PC-9 (cell line): ENCODE results near the gene CYS1. TPM values are rescaled to one million over a fixed set of nuclear protein-coding genes. Genes with fewer than 3 reads are reported as not detected.

Experiments used
- BruUV-seq: library from RNA; stranded (reverse); fragments of 400-500 nt; replicated peaks from 2 replicates; lab custom pipeline; 2021; lab: Mats Ljungman, UMichigan
- CTCF ChIA-PET: fragments of 300-600 bp; sonication (Branson Sonifier 250); formaldehyde crosslinking; loops from one replicate; lab custom pipeline; 2022; ENCODE audit warnings: antibody characterized with exemption; lab: Charles Lee
- POLR2A ChIA-PET: fragments of 300-600 bp; sonication (Branson Sonifier 250); formaldehyde crosslinking; loops from one replicate; lab custom pipeline; 2022; ENCODE audit warnings: antibody characterized with exemption; ENCODE audit not compliant: unreplicated experiment; lab: Charles Lee
- DNase-seq, 2 experiments: peaks; one replicate each; pipeline versions ENCODE4 v3.0.0 to v3.0.0-alpha.2; 2015 to 2022; ENCODE audit warnings: mixed read lengths in 1 of 2
- H2AFZ ChIP-seq: fragments of 200-600 bp; sonication (generic); 2 replicates; pipeline ENCODE4 v1.8.1; 2017; ENCODE audit warnings: antibody characterized with exemption
- H3F3A ChIP-seq: fragments of 200-600 bp; sonication (generic); 2 replicates; pipeline ENCODE4 v1.8.1; 2017; ENCODE audit warnings: antibody characterized with exemption, mild to moderate bottlenecking, low read depth; ENCODE audit not compliant: insufficient read depth
- H3K27ac ChIP-seq: fragments of 200-600 bp; sonication (generic); 2 replicates; pipeline ENCODE4 v1.6.1; 2016; ENCODE audit warnings: mixed run types
- H3K27me3 ChIP-seq: fragments of 200-600 bp; sonication (generic); 2 replicates; pipeline ENCODE4 v1.6.1; 2016; ENCODE audit warnings: low read depth, mixed run types; ENCODE audit not compliant: insufficient read depth
- H3K36me3 ChIP-seq: fragments of 200-600 bp; sonication (generic); 2 replicates; pipeline ENCODE4 v1.6.1; 2016; ENCODE audit warnings: low read depth, mixed run types
- H3K4me1 ChIP-seq: fragments of 200-600 bp; sonication (generic); replicated peaks from 2 replicates; pipeline ENCODE4 v1.6.1; 2016; ENCODE audit warnings: mixed run types; ENCODE audit not compliant: insufficient read depth
- H3K4me2 ChIP-seq: fragments of 200-600 bp; sonication (generic); 2 replicates; pipeline ENCODE4 v1.6.1; 2017; ENCODE audit warnings: mixed run types
- H3K4me3 ChIP-seq: fragments of 200-600 bp; sonication (generic); 2 replicates; pipeline ENCODE4 v1.6.1; 2016; ENCODE audit warnings: mixed run types
- H3K79me2 ChIP-seq: fragments of 200-600 bp; sonication (generic); 2 replicates; pipeline ENCODE4 v1.6.1; 2017; ENCODE audit warnings: low read depth, mixed run types
- H3K9me2 ChIP-seq: fragments of 200-600 bp; sonication (generic); 2 replicates; pipeline ENCODE4 v1.8.1; 2017; ENCODE audit warnings: mild to moderate bottlenecking; ENCODE audit not compliant: insufficient read depth
- H3K9me3 ChIP-seq: fragments of 200-600 bp; sonication (generic); 2 replicates; pipeline ENCODE4 v1.8.1; 2016; ENCODE audit warnings: low read depth; ENCODE audit not compliant: insufficient read depth
- H4K20me1 ChIP-seq: fragments of 200-600 bp; sonication (generic); 2 replicates; pipeline ENCODE4 v1.8.1; 2017; ENCODE audit not compliant: insufficient read depth
- CTCF ChIP-seq: fragments of 200-600 bp; sonication (generic); conservative IDR thresholded peaks from 2 replicates; pipeline ENCODE4 v1.6.1; 2017; ENCODE audit warnings: mixed run types, antibody characterized with exemption, mild to moderate bottlenecking, moderate library complexity
- EZH2 ChIP-seq: fragments of 200-600 bp; sonication (generic); IDR thresholded peaks from 2 replicates; pipeline ENCODE4 v1.8.0; 2017; ENCODE audit warnings: antibody characterized with exemption, low read depth
- intact Hi-C: fragments of 100-400 bp; cut with micrococcal nuclease; formaldehyde crosslinking; loops from one replicate; pipeline ENCODE4 v1.10.0; 2022; ENCODE audit not compliant: unreplicated experiment
- total RNA-seq: library from RNA; stranded (reverse); gene quantifications from 2 replicates; pipeline ENCODE4 v1.2.3, GENCODE V29; 2021

The CYS1 gene
- total RNA-seq, 1 experiment from 2014 or later, result 0.61 TPM

GRCh38 chr2:10019602-10020400 is 60.4 kb downstream of the CYS1 start:
- H3K27ac ChIP-seq, result no peak overlapping the region
- no peaks in the 10 kb centered on the region for H4K20me1 ChIP-seq
- no TSS peak for BruUV-seq
- no peak overlapping the region for H3K4me2 ChIP-seq
- H3K79me2 ChIP-seq, result no peaks in the 10 kb centered on the region
- no peaks in the 10 kb centered on the region for H3K9me3 ChIP-seq
- H3K9me2 ChIP-seq, result no peaks in the 10 kb centered on the region
- intact Hi-C loops, result no loop called here
- no peaks in the 10 kb centered on the region for H3K27me3 ChIP-seq
- no peak for DNase-seq
- no peaks in the 10 kb centered on the region for H3K36me3 ChIP-seq
- H3K4me3 ChIP-seq, result no peak overlapping the region
- ChIA-PET POLR2A (interaction anchor here (0.5 kb wide), 1 partner anchor 311 kb away, joined by 3 read pairs; no protein-coding TSS in a partner anchor), CTCF (no interaction called here)
- no peak overlapping the region for H2AFZ ChIP-seq
- no peaks in the 10 kb centered on the region for H3K4me1 ChIP-seq
- H3F3A ChIP-seq, result no peaks in the 10 kb centered on the region; the same call in 1 of the 2 replicates
- TF ChIP-seq CTCF, result no peak
- TF ChIP-seq EZH2, result no peak

- Histone ChIP-seq H3K36me3 (no peaks in the 10 kb centered on the region), H3K27ac (no peak overlapping the region), H3K4me1 (no peaks in the 10 kb centered on the region), H4K20me1 (no peaks in the 10 kb centered on the region), H3K27me3 (no peaks in the 10 kb centered on the region), H3F3A (no peaks in the 10 kb centered on the region; the same call in 1 of the 2 replicates), H2AFZ (no peak overlapping the region), H3K4me3 (no peak overlapping the region), H3K4me2 (no peak overlapping the region), H3K9me2 (no peaks in the 10 kb centered on the region), H3K9me3 (no peaks in the 10 kb centered on the region), H3K79me2 (no peaks in the 10 kb centered on the region)
- TF ChIP-seq CTCF (no peak), EZH2 (no peak)
- no peak for DNase-seq
- ChIA-PET POLR2A (no interaction called here), CTCF (no interaction called here)
- intact Hi-C loops, result no loop called here
- BruUV-seq, result no TSS peak
Measured at GRCh38 chr2:10019174-10019573, 61.0 kb downstream of the CYS1 start.

GRCh38 chr2:10017313-10017941 is 62.8 kb downstream of the CYS1 start:
- no peaks in the 10 kb centered on the region for H3K36me3 ChIP-seq
- POLR2A ChIA-PET, result interaction anchor here (0.6 kb wide), 2 partner anchors 70 to 108 kb away, joined by 3 to 4 read pairs; no protein-coding TSS in a partner anchor
- no peak overlapping the region for H3K4me2 ChIP-seq
- no peaks in the 10 kb centered on the region for H3K79me2 ChIP-seq
- TF ChIP-seq CTCF (no peak), EZH2 (no peak)
- DNase-seq, result no peak
- H3K4me3 ChIP-seq, result no peak overlapping the region
- intact Hi-C loops, result no loop called here
- no peaks in the 10 kb centered on the region for H3K9me2 ChIP-seq
- H3K27me3 ChIP-seq, result no peaks in the 10 kb centered on the region
- BruUV-seq, result no TSS peak
- no peak overlapping the region for H2AFZ ChIP-seq
- H3F3A ChIP-seq, result no peaks in the 10 kb centered on the region; the same call in 1 of the 2 replicates
- CTCF ChIA-PET, result no interaction called here
- no peaks in the 10 kb centered on the region for H3K4me1 ChIP-seq
- H4K20me1 ChIP-seq, result no peaks in the 10 kb centered on the region
- H3K27ac ChIP-seq, result no peak overlapping the region
- H3K9me3 ChIP-seq, result no peaks in the 10 kb centered on the region
